K562 (cell line): ENCODE data around the gene SND1. TPM values are rescaled to one million over a fixed set of nuclear protein-coding genes. Genes with fewer than 3 reads are reported as not detected.

Experiments
- ATAC-seq: fragments of 200-7000 bp; cut with Tn5 transposase; 3 replicates; pipeline ENCODE4 v1.9.1; 2020; ENCODE audit warnings: moderate library complexity
- BruUV-seq: library from RNA; stranded (reverse); fragments of 400-500 nt; replicated peaks from 2 replicates; lab custom pipeline; 2021; lab: Mats Ljungman, UMichigan
- CTCF ChIA-PET: fragments of 300-600 bp; formaldehyde crosslinking; extraction: SDS; loops from one replicate; lab custom pipeline; 2021; ENCODE audit warnings: low intra/inter-chr PET ratio; lab: Yijun Ruan, JAX
- POLR2A ChIA-PET: fragments of 300-600, 350-650 bp; sonication (Branson Sonifier 250); formaldehyde crosslinking; extraction: SDS; loops from one replicate; lab custom pipeline; 2021; ENCODE audit warnings: antibody characterized with exemption, inconsistent platforms; lab: Yijun Ruan, JAX
- DNase-seq, 4 experiments: peaks; one replicate each; pipeline versions ENCODE4 v3.0.0 to v3.0.0-alpha.2; 2011 to 2018; ENCODE audit warnings: low spot score in 3 of 4, mixed read lengths in 3 of 4; ENCODE audit errors: extremely low read depth in 1 of 4
- FAIRE-seq: peaks from 2 replicates; lab custom pipeline; 2011; peaks lifted over from hg19 to GRCh38; lab: Jason Lieb, UNC
- H2AFZ ChIP-seq: 2 replicates; pipeline ENCODE4 v1.6.0; 2011; ENCODE audit warnings: low read depth, low read length, control low read depth, inconsistent platforms
- H3K27ac ChIP-seq: fragments of 200-600 bp; 3 replicates; pipeline ENCODE4 v1.8.0; 2011; ENCODE audit warnings: low read depth, mild to moderate bottlenecking, control low read depth, inconsistent platforms, low read length, moderate library complexity, mixed read lengths; ENCODE audit errors: extremely low read depth
- H3K27me3 ChIP-seq, 2 experiments: fragments of 300-600 bp in 1 of 2; 2 replicates in 1 of 2; 3 replicates in 1 of 2; pipeline versions ENCODE4 v1.6.0 to v1.8.0; 2011; ENCODE audit warnings: inconsistent platforms in 2 of 2, low read length in 2 of 2, mild to moderate bottlenecking in 1 of 2, mixed read lengths in 1 of 2, moderate library complexity in 1 of 2; ENCODE audit not compliant: control insufficient read depth in 2 of 2, insufficient read depth in 2 of 2
- H3K36me3 ChIP-seq: fragments of 300-600 bp; 3 replicates; pipeline ENCODE4 v1.8.0; 2011; ENCODE audit warnings: mild to moderate bottlenecking, low read length, inconsistent platforms; ENCODE audit not compliant: control insufficient read depth, insufficient read depth
- H3K4me1 ChIP-seq, 2 experiments: fragments of 200-600 bp in 1 of 2; replicated peaks in 1 of 2; 2 replicates in 1 of 2; 3 replicates in 1 of 2; pipeline versions ENCODE4 v1.5.1 to v1.8.0; 2011; ENCODE audit warnings: inconsistent platforms in 2 of 2, low read length in 2 of 2, mild to moderate bottlenecking in 1 of 2, mixed read lengths in 1 of 2, moderate library complexity in 1 of 2; ENCODE audit not compliant: control insufficient read depth in 2 of 2, insufficient read depth in 2 of 2
- H3K4me2 ChIP-seq: 2 replicates; pipeline ENCODE4 v1.6.1; 2011; ENCODE audit warnings: low read length, control low read depth, inconsistent platforms, mixed read lengths; ENCODE audit not compliant: insufficient read depth
- H3K4me3 ChIP-seq: fragments of 200-600 bp; sonication (generic), shearing (Covaris generic); 2 replicates; pipeline ENCODE4 v1.5.1; 2016; ENCODE audit warnings: control low read depth, inconsistent platforms
- H3K79me2 ChIP-seq: fragments of 200-600 bp; 3 replicates; pipeline ENCODE4 v1.8.0; 2011; ENCODE audit warnings: low read length, inconsistent platforms; ENCODE audit not compliant: control insufficient read depth, insufficient read depth
- H3K9ac ChIP-seq, 2 experiments: 2 replicates each; pipeline versions ENCODE4 v1.6.0 to v1.6.1; 2011; ENCODE audit warnings: low read depth in 2 of 2, low read length in 2 of 2, control low read depth in 1 of 2, inconsistent platforms in 1 of 2, mild to moderate bottlenecking in 1 of 2, mixed read lengths in 1 of 2; ENCODE audit not compliant: insufficient read depth in 1 of 2
- H3K9me1 ChIP-seq: one replicate; pipeline ENCODE4 v1.6.0; 2011; ENCODE audit warnings: inconsistent platforms, mild to moderate bottlenecking, low read length, moderate library complexity; ENCODE audit not compliant: control insufficient read depth, insufficient read depth
- H3K9me3 ChIP-seq: replicated peaks from 2 replicates; pipeline ENCODE4 v1.5.1; 2011; ENCODE audit warnings: low read depth, low read length, inconsistent platforms; ENCODE audit not compliant: control insufficient read depth, insufficient read depth
- H4K20me1 ChIP-seq: replicated peaks from 2 replicates; pipeline ENCODE4 v1.6.1; 2011; ENCODE audit warnings: low read length, inconsistent platforms, mixed read lengths; ENCODE audit not compliant: control insufficient read depth, insufficient read depth
- C11orf30 ChIP-seq: fragments of 450-650 bp; IDR thresholded peaks from 2 replicates; pipeline ENCODE4 v1.6.1; 2016; ENCODE audit warnings: low read depth, mild to moderate bottlenecking
- FOS ChIP-seq: IDR thresholded peaks from 3 replicates; pipeline ENCODE4 v1.6.1; 2011; ENCODE audit not compliant: insufficient read length; ENCODE audit errors: extremely low read depth
- GABPB2 ChIP-seq: fragments of 250-450 bp; sonication (Bioruptor Pico); conservative IDR thresholded peaks from 2 replicates; pipeline ENCODE4 v1.5.1; 2021; ENCODE audit warnings: mild to moderate bottlenecking
- MAFF ChIP-seq: IDR thresholded peaks from 2 replicates; pipeline ENCODE4 v1.6.1; 2012; ENCODE audit warnings: low read length, improper control_type of control experiment
- MAFG ChIP-seq: fragments of 450-650 bp; conservative IDR thresholded peaks from 2 replicates; pipeline ENCODE4 v1.6.1; 2016; ENCODE audit warnings: missing genetic modification characterization, missing compliant biosample characterization
- SP2 ChIP-seq: IDR thresholded peaks from 2 replicates; pipeline ENCODE4 v1.6.1; 2011; ENCODE audit warnings: mild to moderate bottlenecking, low read depth, low read length, moderate library complexity; ENCODE audit not compliant: poor library complexity, severe bottlenecking; ENCODE audit errors: extremely low read depth
- SRF ChIP-seq, 2 experiments: fragments of 250-450, 450-650 bp in 1 of 2; sonication (Bioruptor Pico) in 1 of 2; sonication (generic) in 1 of 2; formaldehyde crosslinking; IDR thresholded peaks; 2 replicates each; pipeline versions ENCODE4 v1.5.0 to v1.5.1; 2020 to 2022; ENCODE audit warnings: mild to moderate bottlenecking in 1 of 2, missing genetic modification reagents in 1 of 2
- ZNF232 ChIP-seq: sonication (generic); formaldehyde crosslinking; IDR thresholded peaks from 2 replicates; pipeline ENCODE4 v1.8.0; 2022; ENCODE audit warnings: mild to moderate bottlenecking, missing genetic modification reagents
- ZNF316 ChIP-seq: fragments of 450-650 bp; IDR thresholded peaks from 2 replicates; pipeline ENCODE4 v1.6.1; 2016
- ZNF780A ChIP-seq: fragments of 250-450 bp; sonication (Bioruptor Pico); IDR thresholded peaks from 2 replicates; pipeline ENCODE4 v1.5.0; 2021; ENCODE audit warnings: mild to moderate bottlenecking
- WGBS: fragments of 100-300 bp; shearing (Covaris generic); methylation state at CpG from one replicate; pipeline ENCODE4 v1.1.6; 2016; ENCODE audit warnings: low coverage, mixed read lengths; ENCODE audit not compliant: insufficient coverage; ENCODE audit errors: missing lambda C conversion rate; 5-methylcytosine and 5-hydroxymethylcytosine counted together
- in situ Hi-C: fragments of 300-500 bp; cut with MboI; formaldehyde crosslinking; loops from 4 replicates; pipeline ENCODE4 v1.15.0; 2018; ENCODE audit warnings: inconsistent platforms, mixed read lengths
- intact Hi-C: fragments of 100-400 bp; cut with micrococcal nuclease; formaldehyde crosslinking; loops from 2 replicates; pipeline ENCODE4 v1.14.2; 2022
- polyA plus RNA-seq, 8 experiments: library from polyadenylated mRNA; depleted of rRNA in 4 of 8; stranded (reverse) in 5 of 8; unstranded in 3 of 8; fragments of >200 nt; fragmentation: Nextera tagmentation in 2 of 8; fragmentation: Illumina TruSeq in 1 of 8; extraction: Ambion mirVana in 2 of 8; extraction: Trizol in 1 of 8; gene quantifications; 2 replicates each; pipeline versions ENCODE4 v1.2.1 to v1.2.3, GENCODE V29; 2011 to 2014; ENCODE audit warnings: inconsistent platforms in 1 of 8, missing spikeins in 1 of 8
- total RNA-seq, 7 experiments: library from RNA; depleted of rRNA in 6 of 7; stranded (reverse); fragments of >200 nt in 6 of 7; fragmentation: Illumina TruSeq in 2 of 7; extraction: Trizol in 2 of 7; gene quantifications; 2 replicates each; pipeline versions ENCODE4 v1.2.1 to v1.2.3, GENCODE V29; 2011 to 2021; ENCODE audit warnings: low replicate concordance in 1 of 7
- TF ChIP-seq, protein P1 (sequence below): sonication (generic); formaldehyde crosslinking; IDR thresholded peaks from 2 replicates; pipeline ENCODE4 v1.8.1; 2023; ENCODE audit warnings: missing genetic modification reagents, mild to moderate bottlenecking, borderline replicate concordance

The SND1 gene
- total and polyA plus RNA-seq, 9 of the 15 experiments (the other 6 are each of a cell fraction or from before 2014, with no cell fraction given) = 46.5 to 307 (median 191) TPM

DNA sequence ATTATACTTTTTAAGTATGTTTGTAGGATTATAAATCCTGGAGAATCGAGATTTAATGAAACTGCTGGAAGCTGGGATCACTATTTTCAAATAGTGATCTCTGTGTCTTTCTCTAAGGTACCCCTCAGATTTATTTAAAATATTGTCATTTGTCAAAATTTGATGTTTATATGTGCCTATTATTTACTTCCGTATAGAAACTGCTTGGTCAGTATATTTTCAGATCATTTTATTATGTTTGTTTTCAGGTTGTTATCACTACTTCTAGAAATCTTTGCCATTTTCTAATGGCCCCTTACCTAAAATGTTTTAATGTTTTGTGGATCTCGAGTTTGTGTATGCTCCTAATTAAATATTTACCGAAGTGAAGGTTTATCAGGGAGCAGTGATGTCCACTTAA lies 183.7 kb downstream of the SND1 start:
- no peak for DNase-seq
- Histone ChIP-seq H4K20me1 (no peaks in the 10 kb centered on the region), H3K4me1 (peaks cover 0 to 22% of the 10 kb centered on the region in 2 experiments; a peak in 4 of 5 replicates), H3K4me2 (no peak overlapping the region), H3K9me1 (no peaks in the 10 kb centered on the region), H3K27me3 (no peaks in the 10 kb centered on the region), H3K4me3 (no peak overlapping the region), H3K79me2 (peaks cover 41% of the 10 kb centered on the region), H2AFZ (no peak overlapping the region), H3K27ac (no peak overlapping the region), H3K9ac (no peak overlapping the region), H3K36me3 (peaks cover 40% of the 10 kb centered on the region), H3K9me3 (peaks cover 14% of the 10 kb centered on the region)
- in situ Hi-C loops = no loop called here
- no TSS peak for BruUV-seq
- 90% methylated on average over 4 of the region's 4 CpGs for WGBS
- ATAC-seq = no peak
- TF ChIP-seq SRF (CRISPR knock-in tag; IDR thresholded peaks at IDR 0.05) (no peak), GABPB2 (CRISPR knock-in tag) (no peak), SP2 (no peak), FOS (no peak), C11orf30 (peak; percentile 67; the same call in 1 of the 2 replicates), MAFF (peak; percentile 12; the same call in 1 of the 2 replicates), ZNF316 (peak; percentile 83; the same call in 1 of the 2 replicates), ZNF780A (no peak), MAFG (peak; percentile 30; the same call in 1 of the 2 replicates), ZNF232 (no peak)
- TF ChIP-seq, protein P1, sequence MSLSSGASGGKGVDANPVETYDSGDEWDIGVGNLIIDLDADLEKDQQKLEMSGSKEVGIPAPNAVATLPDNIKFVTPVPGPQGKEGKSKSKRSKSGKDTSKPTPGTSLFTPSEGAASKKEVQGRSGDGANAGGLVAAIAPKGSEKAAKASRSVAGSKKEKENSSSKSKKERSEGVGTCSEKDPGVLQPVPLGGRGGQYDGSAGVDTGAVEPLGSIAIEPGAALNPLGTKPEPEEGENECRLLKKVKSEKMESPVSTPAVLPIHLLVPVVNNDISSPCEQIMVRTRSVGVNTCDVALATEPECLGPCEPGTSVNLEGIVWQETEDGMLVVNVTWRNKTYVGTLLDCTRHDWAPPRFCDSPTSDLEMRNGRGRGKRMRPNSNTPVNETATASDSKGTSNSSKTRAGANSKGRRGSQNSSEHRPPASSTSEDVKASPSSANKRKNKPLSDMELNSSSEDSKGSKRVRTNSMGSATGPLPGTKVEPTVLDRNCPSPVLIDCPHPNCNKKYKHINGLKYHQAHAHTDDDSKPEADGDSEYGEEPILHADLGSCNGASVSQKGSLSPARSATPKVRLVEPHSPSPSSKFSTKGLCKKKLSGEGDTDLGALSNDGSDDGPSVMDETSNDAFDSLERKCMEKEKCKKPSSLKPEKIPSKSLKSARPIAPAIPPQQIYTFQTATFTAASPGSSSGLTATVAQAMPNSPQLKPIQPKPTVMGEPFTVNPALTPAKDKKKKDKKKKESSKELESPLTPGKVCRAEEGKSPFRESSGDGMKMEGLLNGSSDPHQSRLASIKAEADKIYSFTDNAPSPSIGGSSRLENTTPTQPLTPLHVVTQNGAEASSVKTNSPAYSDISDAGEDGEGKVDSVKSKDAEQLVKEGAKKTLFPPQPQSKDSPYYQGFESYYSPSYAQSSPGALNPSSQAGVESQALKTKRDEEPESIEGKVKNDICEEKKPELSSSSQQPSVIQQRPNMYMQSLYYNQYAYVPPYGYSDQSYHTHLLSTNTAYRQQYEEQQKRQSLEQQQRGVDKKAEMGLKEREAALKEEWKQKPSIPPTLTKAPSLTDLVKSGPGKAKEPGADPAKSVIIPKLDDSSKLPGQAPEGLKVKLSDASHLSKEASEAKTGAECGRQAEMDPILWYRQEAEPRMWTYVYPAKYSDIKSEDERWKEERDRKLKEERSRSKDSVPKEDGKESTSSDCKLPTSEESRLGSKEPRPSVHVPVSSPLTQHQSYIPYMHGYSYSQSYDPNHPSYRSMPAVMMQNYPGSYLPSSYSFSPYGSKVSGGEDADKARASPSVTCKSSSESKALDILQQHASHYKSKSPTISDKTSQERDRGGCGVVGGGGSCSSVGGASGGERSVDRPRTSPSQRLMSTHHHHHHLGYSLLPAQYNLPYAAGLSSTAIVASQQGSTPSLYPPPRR (CRISPR knock-in tag) = no peak
- no peak for FAIRE-seq
- ChIA-PET CTCF (no interaction called here), POLR2A (interaction anchor here (0.6 kb wide), 1 partner anchor 74 kb away, joined by 3 read pairs; no protein-coding TSS in a partner anchor)
- intact Hi-C loops = no loop called here
